Measurements from ENCODE around the gene EEF1G. TPM values are rescaled to one million over a fixed set of nuclear protein-coding genes. Genes with fewer than 3 reads are reported as not detected.
A peak's percentile ranks its signal among the peaks of the same experiment; 100 is the strongest.

The EEF1G gene
- total RNA-seq, 2 experiments from 2014 or later, result 1,925 to 1,979 TPM

GRCh38 chr11:62540804-62541701 lies 32.6 kb downstream of the EEF1G start:
- no peaks in the 10 kb centered on the region for H3K27me3 Mint-ChIP-seq
- peak; percentile 13 for ATAC-seq
- peak overlapping the region; percentile 45 for H3K4me3 Mint-ChIP-seq
- peaks cover 3% of the 10 kb centered on the region for H3K36me3 Mint-ChIP-seq (ENCODE audit: low read depth)
- CTCF ChIA-PET, result interaction anchor here (1.1 to 10.6 kb wide), 9 partner anchors 12 to 147 kb away, joined by 3 to 186 read pairs (median 19); partner anchors contain the start of gene SCGB1A1
- TF ChIP-seq CTCF (IDR thresholded peaks at IDR 0.05), result no peak
- DNase-seq, result peak; percentile 65
- peak overlapping the region; percentile 82 for H3K27ac Mint-ChIP-seq
- H3K9me3 Mint-ChIP-seq, result no peaks in the 10 kb centered on the region
- intact Hi-C loops (cut with micrococcal nuclease), result no loop called here
- peaks cover 66% of the 10 kb centered on the region for H3K4me1 Mint-ChIP-seq (ENCODE audit: low read depth)
- POLR2A ChIA-PET, result interaction anchor here (0.9 kb wide), 1 partner anchor 10 kb away, joined by 3 read pairs; no protein-coding TSS in a partner anchor

- intact Hi-C loops (cut with micrococcal nuclease), result no loop called here
- ChIA-PET POLR2A (interaction anchor here (1.5 kb wide), 1 partner anchor 42 kb away, joined by 3 read pairs; no protein-coding TSS in a partner anchor), CTCF (interaction anchor here (1.9 to 10.6 kb wide), 3 partner anchors 12 to 144 kb away, joined by 5 to 186 read pairs (median 18); partner anchors contain the start of gene SCGB1A1)
- Mint-ChIP-seq H3K27me3 (no peaks in the 10 kb centered on the region), H3K36me3 (ENCODE audit: low read depth) (peaks cover 3% of the 10 kb centered on the region), H3K4me1 (ENCODE audit: low read depth) (peaks cover 55% of the 10 kb centered on the region), H3K27ac (peak overlapping the region; percentile 77), H3K9me3 (no peaks in the 10 kb centered on the region), H3K4me3 (no peak overlapping the region)
- no peak for TF ChIP-seq CTCF (IDR thresholded peaks at IDR 0.05)
- DNase-seq (peak; percentile 76), ATAC-seq (peak; percentile 49)
Measured at GRCh38 chr11:62539238-62539925, 34.3 kb downstream of the EEF1G start.

DNA sequence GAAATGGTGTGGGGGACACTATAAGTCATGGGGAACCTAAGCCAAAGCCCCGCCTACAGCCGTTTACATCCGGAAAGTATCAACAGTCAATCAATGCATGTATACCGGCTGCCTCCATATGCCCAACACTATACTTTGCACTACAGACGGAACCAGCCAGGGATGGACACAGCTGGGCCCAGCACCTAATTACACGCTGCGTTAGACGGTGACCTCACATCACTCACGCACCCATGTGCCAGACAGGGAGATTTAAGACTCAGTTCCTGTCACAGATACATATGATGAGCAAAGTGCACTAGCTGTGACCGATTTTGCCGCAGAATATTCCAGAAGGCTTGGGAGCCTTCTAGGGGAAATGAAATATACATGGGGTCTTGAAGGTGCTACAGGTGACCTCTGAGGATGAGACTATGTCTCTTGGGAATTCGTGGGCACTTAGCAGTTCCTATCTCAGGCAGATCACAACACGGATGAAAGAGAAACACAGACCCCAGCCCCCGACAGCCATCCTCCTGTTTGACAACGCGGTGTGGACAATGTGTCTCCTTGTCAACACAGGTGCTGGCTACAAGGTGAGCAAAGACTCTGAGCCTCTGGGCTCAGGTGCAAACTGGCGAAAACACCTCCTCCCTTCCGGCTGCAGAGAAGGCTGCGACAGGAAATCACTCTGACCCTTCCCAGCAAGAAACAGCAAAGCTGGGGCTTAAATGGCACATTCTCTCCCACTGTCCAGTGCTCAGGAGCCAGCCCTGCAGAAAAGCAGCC lies 35.0 kb downstream of the EEF1G start:
- intact Hi-C loops (cut with micrococcal nuclease), result no loop called here
- ChIA-PET POLR2A (interaction anchor here (1.4 to 1.5 kb wide), 2 partner anchors 20 to 41 kb away, joined by 3 to 4 read pairs; no protein-coding TSS in a partner anchor), CTCF (interaction anchor here (1.9 to 10.6 kb wide), 3 partner anchors 13 to 144 kb away, joined by 5 to 186 read pairs (median 18); partner anchors contain the start of gene SCGB1A1)
- Mint-ChIP-seq H3K9me3 (no peaks in the 10 kb centered on the region), H3K4me1 (ENCODE audit: low read depth) (peaks cover 48% of the 10 kb centered on the region), H3K36me3 (ENCODE audit: low read depth) (peaks cover 3% of the 10 kb centered on the region), H3K4me3 (no peak overlapping the region), H3K27me3 (no peaks in the 10 kb centered on the region), H3K27ac (peak overlapping the region; percentile 77)
- no peak for TF ChIP-seq CTCF (IDR thresholded peaks at IDR 0.05)
- no peak for DNase-seq
- no peak for ATAC-seq

- H3K27ac Mint-ChIP-seq, result no peak overlapping the region
- no peak for TF ChIP-seq CTCF (IDR thresholded peaks at IDR 0.05)
- POLR2A ChIA-PET, result no interaction called here
- peaks cover 4% of the 10 kb centered on the region for H3K36me3 Mint-ChIP-seq (ENCODE audit: low read depth)
- intact Hi-C loops (cut with micrococcal nuclease), result no loop called here
- DNase-seq, result no peak
- CTCF ChIA-PET, result interaction anchor here (10.6 kb wide), 1 partner anchor 112 kb away, joined by 186 read pairs; the partner anchor contains the start of gene SCGB1A1
- peaks cover 27% of the 10 kb centered on the region for H3K4me1 Mint-ChIP-seq (ENCODE audit: low read depth)
- H3K9me3 Mint-ChIP-seq, result no peaks in the 10 kb centered on the region
- H3K4me3 Mint-ChIP-seq, result no peak overlapping the region
- no peak for ATAC-seq
- H3K27me3 Mint-ChIP-seq, result no peaks in the 10 kb centered on the region
Measured at GRCh38 chr11:62536301-62536957, 37.3 kb downstream of the EEF1G start.
